IPS-18c (cell line): ENCODE data around the gene ADAR.

ENCODE experiments used
- H3K4me3 ChIP-seq: 2 replicates; pipeline ENCODE4 v1.7.0; 2013; ENCODE audit warnings: low read depth, mild to moderate bottlenecking, low read length, moderate library complexity; ENCODE audit not compliant: insufficient read depth
- H3K9me3 ChIP-seq: one replicate; pipeline ENCODE4 v1.6.1; 2013; ENCODE audit warnings: mild to moderate bottlenecking, low read length, moderate library complexity; ENCODE audit not compliant: control insufficient read depth, insufficient read depth

The ADAR gene

GRCh38 chr1:154622503-154623039, 14.6 kb upstream of the ADAR start:
- Histone ChIP-seq H3K4me3 (no peak overlapping the region), H3K9me3 (peaks cover 2% of the 10 kb centered on the region)

DNA sequence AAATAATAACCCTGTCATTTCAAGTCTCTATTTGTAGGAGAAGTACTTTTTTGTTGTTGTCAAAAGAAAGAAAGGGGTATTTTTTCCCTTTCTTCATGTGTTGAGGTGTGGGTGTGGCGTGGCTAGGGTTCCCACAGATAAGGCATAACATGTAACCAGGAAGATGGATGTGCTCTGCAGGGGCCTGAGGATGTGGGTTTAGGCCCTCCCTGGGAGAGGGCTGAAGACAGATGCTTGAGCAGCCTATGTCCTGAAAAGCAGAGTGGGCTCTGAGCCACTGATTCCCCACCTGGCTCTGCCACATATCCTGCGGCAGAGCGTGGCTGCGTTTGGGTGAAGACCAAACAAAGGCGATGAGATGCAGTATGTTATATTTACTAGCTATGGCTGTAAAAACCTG, 13.9 kb upstream of the ADAR start:
- Histone ChIP-seq H3K9me3 (no peaks in the 10 kb centered on the region), H3K4me3 (no peak overlapping the region)

DNA sequence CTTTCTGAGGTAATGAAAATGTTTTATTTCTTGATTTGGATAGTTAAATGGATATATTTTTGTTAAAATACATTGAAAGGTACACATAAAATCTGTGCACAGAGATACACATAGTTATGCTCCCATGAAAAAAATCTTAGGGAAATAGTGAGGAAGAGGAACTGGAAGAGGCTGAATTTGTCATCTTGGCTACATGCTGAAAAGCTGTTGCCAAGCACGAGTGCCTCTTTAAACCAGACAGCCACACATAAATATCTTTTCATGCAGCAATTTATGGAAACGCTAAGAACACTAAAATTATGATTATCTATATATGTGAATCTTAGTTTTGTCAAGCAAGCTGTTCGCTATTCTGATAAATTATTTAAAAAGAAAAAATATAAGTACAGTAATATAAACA, 12.8 kb upstream of the ADAR start:
- H3K9me3 ChIP-seq = no peaks in the 10 kb centered on the region
- H3K4me3 ChIP-seq = no peak overlapping the region

- Histone ChIP-seq H3K4me3 (no peak overlapping the region), H3K9me3 (no peaks in the 10 kb centered on the region)
These were observed 11.4 kb upstream of the ADAR start for GRCh38 chr1:154619181-154619948.

DNA sequence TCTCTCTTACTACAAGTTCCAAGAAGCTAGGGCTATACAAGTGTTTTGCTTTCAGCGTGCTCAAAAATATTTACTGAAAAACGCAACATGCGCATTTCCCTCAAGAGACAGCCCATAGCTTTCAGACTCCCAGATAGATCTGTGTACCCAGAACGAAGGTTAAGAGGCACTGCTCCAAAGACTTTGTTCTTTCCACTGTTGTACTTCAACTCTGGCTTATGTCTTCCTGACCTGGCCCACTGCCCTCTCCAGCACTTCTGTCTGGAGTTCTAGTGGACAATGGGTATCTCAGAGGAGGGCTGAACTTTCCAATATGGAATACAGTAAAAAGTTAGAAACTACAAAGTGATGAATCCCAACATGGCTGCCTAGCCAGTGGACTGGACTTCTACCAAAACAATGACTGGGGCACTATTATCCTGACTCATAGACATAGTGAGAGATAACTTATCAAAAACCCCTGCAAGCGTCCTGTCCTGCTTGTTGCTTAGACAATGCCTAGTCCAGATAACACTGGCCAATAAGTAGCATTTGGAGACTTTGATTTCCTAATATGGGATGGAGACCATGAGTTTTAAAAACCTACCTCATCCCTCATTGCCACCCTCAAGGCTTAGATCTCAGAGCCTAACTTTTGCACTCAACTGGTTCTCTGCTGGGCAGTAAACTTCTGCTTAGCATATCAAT, 8.8 kb upstream of the ADAR start:
- no peak overlapping the region for H3K4me3 ChIP-seq
- H3K9me3 ChIP-seq = no peaks in the 10 kb centered on the region

- Histone ChIP-seq H3K4me3 (no peak overlapping the region), H3K9me3 (no peaks in the 10 kb centered on the region)
These were observed 7.4 kb upstream of the ADAR start for GRCh38 chr1:154615411-154615810.

GRCh38 chr1:154614901-154615300, 6.9 kb upstream of the ADAR start:
- no peak overlapping the region for H3K4me3 ChIP-seq
- no peaks in the 10 kb centered on the region for H3K9me3 ChIP-seq

DNA sequence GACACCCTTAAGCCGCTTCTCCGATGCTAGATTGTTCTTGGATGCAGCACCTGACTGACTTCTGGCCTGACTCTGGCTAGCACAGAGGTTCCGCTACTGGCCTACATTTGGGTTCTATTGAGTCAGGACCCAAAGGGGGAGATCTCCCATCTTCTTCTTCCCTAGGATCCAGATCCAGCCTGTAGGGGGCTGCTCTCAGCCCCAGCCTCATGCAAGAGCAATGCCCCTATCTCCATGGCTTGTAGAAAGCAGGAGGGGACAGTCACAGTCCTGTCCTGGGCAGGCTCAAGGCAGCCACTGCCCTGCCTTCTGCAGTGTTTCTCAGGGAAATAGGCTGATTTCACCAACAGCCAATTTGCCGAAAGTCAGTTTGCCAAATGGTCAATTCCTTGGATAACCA, 6.3 kb upstream of the ADAR start:
- Histone ChIP-seq H3K9me3 (no peaks in the 10 kb centered on the region), H3K4me3 (no peak overlapping the region)

DNA sequence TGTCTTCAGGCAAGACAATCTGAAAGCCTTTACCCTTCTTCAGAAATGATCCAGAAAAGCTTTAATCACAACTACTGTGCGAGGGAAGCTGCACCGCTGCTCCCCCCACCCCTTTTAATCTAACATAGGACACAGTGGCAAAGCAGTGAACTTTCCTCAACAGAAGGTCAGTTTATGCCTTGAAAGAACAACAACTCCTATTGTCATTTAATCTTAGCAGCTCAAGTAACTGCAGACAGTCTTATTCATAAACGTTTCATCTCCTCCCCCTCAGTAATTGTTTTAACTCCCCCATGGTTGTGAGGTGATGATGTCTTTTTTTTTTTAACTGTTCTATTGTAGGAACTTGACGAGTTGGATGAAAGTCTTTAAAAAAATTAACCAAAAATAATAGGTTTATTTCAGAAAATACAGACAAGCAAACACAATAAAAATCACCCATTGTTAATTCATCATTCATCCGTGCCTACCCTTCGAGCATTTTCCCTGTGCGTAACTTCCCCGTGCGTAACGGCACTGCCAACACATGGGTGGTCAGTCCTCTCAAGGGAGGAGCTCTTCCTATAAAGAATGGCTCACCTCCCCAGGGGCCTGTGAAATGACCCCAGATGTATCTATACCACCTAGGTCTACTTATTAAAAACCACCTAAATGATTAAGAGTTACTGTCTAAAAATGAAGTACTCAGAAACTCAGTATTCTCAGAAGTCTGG, 3.3 kb upstream of the ADAR start:
- Histone ChIP-seq H3K9me3 (no peaks in the 10 kb centered on the region), H3K4me3 (no peak overlapping the region)

DNA sequence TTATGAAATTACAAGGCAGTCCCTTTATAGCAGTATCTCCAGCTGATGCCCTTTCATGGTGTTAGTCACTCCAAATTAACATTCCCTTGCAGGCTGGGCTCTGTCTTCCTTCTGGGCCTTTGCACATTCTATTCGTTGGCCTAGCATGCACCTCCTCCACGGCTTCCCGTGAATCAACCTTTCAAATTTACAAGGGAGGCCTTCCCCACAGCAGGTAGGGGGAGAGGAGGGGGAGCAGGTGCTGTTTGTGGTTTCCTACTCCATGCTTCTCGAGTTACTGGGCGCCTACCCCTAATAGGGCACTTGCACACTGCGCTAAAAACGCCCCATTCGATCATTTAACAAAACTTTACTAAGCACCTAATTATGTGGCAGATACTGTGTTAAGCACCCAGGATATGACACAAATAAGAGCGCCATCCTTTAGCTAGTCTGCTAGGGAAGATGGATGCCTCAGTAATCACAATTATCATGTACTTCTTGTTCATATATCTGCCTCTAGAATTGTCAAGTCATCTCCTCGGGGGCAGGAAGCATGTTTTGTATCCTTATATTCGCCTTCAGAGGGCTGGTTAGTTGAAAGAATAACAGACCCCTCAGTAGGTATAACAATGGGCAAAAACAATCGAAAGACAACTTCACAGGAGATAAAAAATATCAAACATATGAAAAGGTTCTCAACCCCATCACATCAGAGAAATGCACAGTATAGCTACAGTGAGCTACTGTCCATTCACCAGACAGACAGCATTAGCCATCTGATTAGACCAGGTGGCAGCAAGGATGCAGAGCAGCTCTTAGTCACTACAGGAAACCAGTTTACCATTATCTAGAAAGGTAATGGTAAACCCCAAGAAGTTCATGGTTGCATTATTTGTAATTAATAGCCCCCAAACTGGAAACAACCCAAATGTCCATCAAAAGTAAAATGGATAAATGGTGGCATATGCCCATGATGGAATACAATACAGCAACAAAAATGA, 1.7 kb upstream of the ADAR start:
- H3K4me3 ChIP-seq = peak overlapping the region; percentile 21; the same call in 1 of the 2 replicates
- H3K9me3 ChIP-seq = no peaks in the 10 kb centered on the region

DNA sequence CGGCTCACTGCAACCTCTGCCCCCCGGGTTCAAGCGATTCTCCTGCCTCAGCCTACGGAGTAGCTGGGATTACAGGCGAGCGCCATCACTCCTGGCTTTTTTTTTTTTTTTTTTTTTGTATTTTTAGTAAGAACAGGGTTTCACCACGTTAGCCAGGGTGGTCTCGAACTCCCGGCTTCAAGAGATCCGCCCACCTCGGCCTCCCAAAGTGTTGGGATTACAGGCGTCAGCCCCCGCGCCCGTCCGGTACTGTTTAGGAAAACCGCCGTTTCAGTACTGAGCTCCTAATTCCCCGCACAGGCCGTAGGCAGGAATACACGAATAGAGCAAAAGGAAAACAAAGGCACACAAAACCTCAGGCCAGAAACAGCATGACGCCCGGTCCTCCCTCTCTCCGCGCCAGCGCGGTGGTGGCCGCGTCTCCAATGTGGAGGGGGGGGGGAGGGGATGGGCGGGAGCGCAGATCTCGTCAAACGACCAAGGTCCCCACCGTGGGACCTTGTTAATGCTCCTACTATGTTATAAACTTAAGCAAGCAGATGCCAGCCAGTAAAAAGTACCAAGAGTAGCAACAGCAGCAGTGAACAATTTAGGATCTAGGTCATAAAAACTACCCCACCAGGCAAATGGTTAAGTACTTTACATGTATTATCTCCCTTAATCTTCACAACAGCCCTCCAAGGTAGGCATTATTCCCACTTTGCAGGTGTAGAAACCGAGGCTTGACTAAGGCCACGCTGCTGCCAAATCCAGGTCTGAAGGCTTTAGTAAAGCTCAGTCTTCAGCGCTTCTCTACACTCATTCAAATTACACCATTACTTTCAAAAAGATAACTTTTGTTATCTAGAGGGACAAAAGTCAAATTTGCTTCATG, 648 bp upstream of the ADAR start:
- Histone ChIP-seq H3K9me3 (no peaks in the 10 kb centered on the region), H3K4me3 (peak overlapping the region; percentile 86; the same call in 1 of the 2 replicates)

DNA sequence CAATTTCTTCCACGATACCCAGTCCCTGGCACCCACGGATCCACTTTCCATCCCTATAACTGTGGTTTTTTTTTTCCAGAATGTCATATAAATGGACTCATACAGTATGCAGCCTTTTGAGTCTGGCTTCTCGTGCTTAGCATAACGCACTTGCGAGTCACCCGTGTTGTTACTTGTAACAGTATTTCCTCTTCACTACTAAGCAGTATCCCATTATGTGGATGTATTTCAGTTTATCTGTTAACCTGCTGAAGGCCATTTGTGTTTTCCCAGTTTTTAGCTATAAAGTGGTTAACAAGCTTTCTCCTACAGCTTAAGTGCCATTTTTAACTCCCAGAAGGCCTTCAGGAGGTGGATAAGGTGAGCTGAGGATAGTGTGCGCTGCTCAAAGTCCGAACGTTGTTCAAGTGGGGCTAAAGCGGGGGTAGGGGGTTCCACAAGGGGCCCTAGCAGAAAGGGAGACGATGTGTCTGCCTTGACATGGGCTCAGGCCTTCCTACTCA, 829 bp downstream of the ADAR start:
- Histone ChIP-seq H3K9me3 (no peaks in the 10 kb centered on the region), H3K4me3 (peak overlapping the region; percentile 86)

DNA sequence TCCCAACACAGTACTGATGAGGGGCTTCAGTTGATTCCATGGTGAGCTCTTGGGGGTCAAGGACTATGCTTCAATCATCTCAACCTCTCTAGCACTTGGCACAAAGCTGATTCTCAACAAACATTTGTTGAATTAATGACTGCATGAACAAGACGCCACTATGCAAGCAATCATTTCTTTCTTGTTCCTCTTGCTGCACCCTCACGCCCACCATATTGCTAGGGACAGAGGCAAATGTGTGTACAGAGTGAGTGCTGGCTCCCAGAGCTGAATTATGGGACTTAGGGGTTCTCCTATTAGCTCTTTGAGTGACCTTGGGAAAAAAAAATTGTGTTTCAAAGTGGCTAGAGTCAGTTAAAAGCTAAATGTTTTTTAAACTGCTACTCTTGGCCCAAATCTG, 2.5 kb downstream of the ADAR start:
- H3K4me3 ChIP-seq = no peak overlapping the region

DNA sequence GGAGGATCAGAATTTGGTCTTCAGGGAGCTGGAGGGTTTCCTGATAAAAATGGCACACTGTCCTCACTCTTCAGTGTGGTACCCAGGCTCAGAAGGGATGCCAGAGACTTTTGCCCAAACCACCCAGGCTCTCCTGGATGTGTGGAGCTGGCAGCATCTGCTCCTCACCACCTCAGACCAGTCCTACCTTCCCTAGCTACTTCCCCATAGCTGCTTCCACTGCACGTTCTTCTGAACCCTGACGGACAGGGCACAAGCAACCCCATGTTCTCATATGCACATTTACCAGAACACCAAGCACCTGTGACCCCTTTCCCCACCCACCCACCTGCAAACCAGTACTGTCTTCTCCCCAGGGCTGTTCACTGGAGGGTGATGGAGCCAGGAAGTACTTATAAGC, 4.7 kb downstream of the ADAR start:
- H3K9me3 ChIP-seq = no peaks in the 10 kb centered on the region
- H3K4me3 ChIP-seq = no peak overlapping the region

More for the DNA sequence above, 2.5 kb downstream of the ADAR start:
- no peaks in the 10 kb centered on the region for H3K9me3 ChIP-seq

DNA sequence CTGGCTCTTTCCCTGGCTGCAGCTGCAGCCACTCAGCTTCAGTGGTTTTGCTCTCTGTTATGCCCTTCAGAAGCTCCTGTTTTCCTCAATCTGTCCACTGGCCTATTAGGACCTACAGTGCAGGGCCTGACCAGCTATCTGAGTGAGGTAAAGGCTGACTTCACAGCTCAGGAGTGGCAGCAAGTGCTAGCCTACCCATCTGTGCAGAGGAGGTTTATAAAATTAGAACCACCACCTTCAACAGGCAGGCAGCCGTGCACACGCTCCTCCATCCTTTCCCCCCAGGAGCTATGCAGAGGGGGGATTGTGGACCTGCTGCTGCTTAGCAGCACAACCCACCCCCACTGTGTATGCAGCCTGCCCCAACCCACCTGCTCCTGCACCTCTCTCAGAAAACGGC, 8.3 kb downstream of the ADAR start:
- no peaks in the 10 kb centered on the region for H3K9me3 ChIP-seq
- no peak overlapping the region for H3K4me3 ChIP-seq
